Osteoblast (primary cell): ENCODE measurements around the gene ALDH7A1. TPM values are rescaled to one million over a fixed set of nuclear protein-coding genes. Genes with fewer than 3 reads are reported as not detected.

Experiments
- DNase-seq: peaks from one replicate; pipeline ENCODE4 v3.0.0; 2011; ENCODE audit warnings: low spot score, mixed read lengths; ENCODE audit not compliant: insufficient read length; ENCODE audit errors: missing footprints
- H2AFZ ChIP-seq: 2 replicates; pipeline ENCODE4 v1.6.0; 2011; ENCODE audit warnings: mild to moderate bottlenecking, low read length
- H3K27ac ChIP-seq: 2 replicates; pipeline ENCODE4 v1.5.1; 2011; ENCODE audit warnings: mild to moderate bottlenecking, low read depth, low read length, moderate library complexity
- H3K27me3 ChIP-seq: 2 replicates; pipeline ENCODE4 v1.6.0; 2012; ENCODE audit warnings: mild to moderate bottlenecking, control low read depth, inconsistent platforms, low read length, moderate library complexity; ENCODE audit not compliant: insufficient read depth
- H3K36me3 ChIP-seq: 2 replicates; pipeline ENCODE4 v1.5.1; 2011; ENCODE audit warnings: mild to moderate bottlenecking, low read length, control low read depth, moderate library complexity; ENCODE audit not compliant: insufficient read depth
- H3K4me1 ChIP-seq: 2 replicates; pipeline ENCODE4 v1.5.1; 2011; ENCODE audit warnings: mild to moderate bottlenecking, low read length, control low read depth, moderate library complexity; ENCODE audit not compliant: insufficient read depth
- H3K4me2 ChIP-seq: 2 replicates; pipeline ENCODE4 v1.6.0; 2011; ENCODE audit warnings: mild to moderate bottlenecking, low read length; ENCODE audit not compliant: insufficient read depth
- H3K4me3 ChIP-seq: fragments of 200-600 bp; sonication (generic); 3 replicates; pipeline ENCODE4 v1.5.1; 2012; ENCODE audit warnings: mild to moderate bottlenecking, low read length, inconsistent platforms; ENCODE audit not compliant: insufficient read depth
- H3K79me2 ChIP-seq: 2 replicates; pipeline ENCODE4 v1.6.0; 2012; ENCODE audit warnings: mild to moderate bottlenecking, low read length, control low read depth, inconsistent platforms; ENCODE audit not compliant: insufficient read depth
- H3K9me3 ChIP-seq: 2 replicates; pipeline ENCODE4 v1.5.1; 2011; ENCODE audit warnings: low read depth, low read length, control low read depth
- H4K20me1 ChIP-seq: 2 replicates; pipeline ENCODE4 v1.6.0; 2012; ENCODE audit warnings: mild to moderate bottlenecking, low read length, control low read depth; ENCODE audit not compliant: insufficient read depth
- small RNA-seq: library from RNA; depleted of rRNA; stranded (forward); fragments of <200 nt; gene quantifications from one replicate; pipeline ENCODE3, GENCODE V24; 2012
- total RNA-seq: library from RNA; depleted of rRNA; stranded (reverse); fragments of >200 nt; gene quantifications from 2 replicates; pipeline ENCODE4 v1.2.3, GENCODE V29; 2012
- TF ChIP-seq, protein P1 (sequence below): IDR thresholded peaks from 2 replicates; pipeline ENCODE4 v1.5.1; 2011; ENCODE audit warnings: mild to moderate bottlenecking, low read depth, low read length, moderate library complexity; ENCODE audit errors: extremely low read depth

The ALDH7A1 gene
- total RNA-seq, 1 donor: 39.1 TPM

GRCh38 chr5:126482591-126482990 is 112.4 kb downstream of the ALDH7A1 start:
- peak overlapping the region; percentile 23 for H3K27ac ChIP-seq
- peaks cover 20% of the 10 kb centered on the region for H3K4me1 ChIP-seq
- no peaks in the 10 kb centered on the region for H3K27me3 ChIP-seq

GRCh38 chr5:126481243-126481642 is 113.8 kb downstream of the ALDH7A1 start:
- Histone ChIP-seq H3K27me3 (no peaks in the 10 kb centered on the region), H3K4me1 (peaks cover 29% of the 10 kb centered on the region), H2AFZ (no peak overlapping the region), H3K4me2 (no peak overlapping the region), H3K9me3 (no peaks in the 10 kb centered on the region), H4K20me1 (no peaks in the 10 kb centered on the region), H3K4me3 (no peak overlapping the region), H3K79me2 (peaks cover under 1% of the 10 kb centered on the region), H3K36me3 (peaks cover 77% of the 10 kb centered on the region), H3K27ac (no peak overlapping the region)
- no peak for DNase-seq
- TF ChIP-seq, protein P1, sequence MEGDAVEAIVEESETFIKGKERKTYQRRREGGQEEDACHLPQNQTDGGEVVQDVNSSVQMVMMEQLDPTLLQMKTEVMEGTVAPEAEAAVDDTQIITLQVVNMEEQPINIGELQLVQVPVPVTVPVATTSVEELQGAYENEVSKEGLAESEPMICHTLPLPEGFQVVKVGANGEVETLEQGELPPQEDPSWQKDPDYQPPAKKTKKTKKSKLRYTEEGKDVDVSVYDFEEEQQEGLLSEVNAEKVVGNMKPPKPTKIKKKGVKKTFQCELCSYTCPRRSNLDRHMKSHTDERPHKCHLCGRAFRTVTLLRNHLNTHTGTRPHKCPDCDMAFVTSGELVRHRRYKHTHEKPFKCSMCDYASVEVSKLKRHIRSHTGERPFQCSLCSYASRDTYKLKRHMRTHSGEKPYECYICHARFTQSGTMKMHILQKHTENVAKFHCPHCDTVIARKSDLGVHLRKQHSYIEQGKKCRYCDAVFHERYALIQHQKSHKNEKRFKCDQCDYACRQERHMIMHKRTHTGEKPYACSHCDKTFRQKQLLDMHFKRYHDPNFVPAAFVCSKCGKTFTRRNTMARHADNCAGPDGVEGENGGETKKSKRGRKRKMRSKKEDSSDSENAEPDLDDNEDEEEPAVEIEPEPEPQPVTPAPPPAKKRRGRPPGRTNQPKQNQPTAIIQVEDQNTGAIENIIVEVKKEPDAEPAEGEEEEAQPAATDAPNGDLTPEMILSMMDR: no peak

More at GRCh38 chr5:126482591-126482990, 112.4 kb downstream of the ALDH7A1 start:
- Histone ChIP-seq H3K4me3 (no peak overlapping the region), H3K4me2 (no peak overlapping the region), H3K9me3 (no peaks in the 10 kb centered on the region), H2AFZ (no peak overlapping the region), H3K79me2 (no peaks in the 10 kb centered on the region), H4K20me1 (no peaks in the 10 kb centered on the region), H3K36me3 (peaks cover 89% of the 10 kb centered on the region)
- TF ChIP-seq, protein P1: no peak
- DNase-seq: no peak

Small RNA genes lying within 50 kb of the gene (small RNA-seq; reads per million reads assigned to genes)
- not detected for gene RNU6-290P

Other genes starting within 250 kb of the ALDH7A1 start
- gene GRAMD2B, start 171.8 kb downstream of the ALDH7A1 start, total RNA-seq: 89.8 and 94.6 TPM in 2 replicates
- gene PHAX, start 5.7 kb upstream of the ALDH7A1 start, total RNA-seq: 55.4 and 61.9 TPM in 2 replicates
- gene LMNB1, start 181.9 kb upstream of the ALDH7A1 start, total RNA-seq: 7.2 and 7.7 TPM in 2 replicates